Epithelial cell of esophagus (primary cell): Measurements from ENCODE around the gene OXSM.
A peak's percentile ranks its signal among the peaks of the same experiment; 100 is the strongest.

ENCODE experiments used
- DNase-seq: peaks from one replicate; pipeline ENCODE4 v3.0.0; 2010; ENCODE audit warnings: low read depth
- H3K4me3 ChIP-seq: 2 replicates; pipeline ENCODE4 v1.5.1; 2011; ENCODE audit warnings: mild to moderate bottlenecking, low read length, control low read depth
- CTCF ChIP-seq: IDR thresholded peaks from 2 replicates; pipeline ENCODE4 v1.5.1; 2011; ENCODE audit warnings: low read depth, mild to moderate bottlenecking, low read length, control low read depth, inconsistent platforms; ENCODE audit not compliant: insufficient read depth; ENCODE audit errors: missing control alignments

OXSM gene

GRCh38 chr3:25768851-25769250 is 21.0 kb upstream of the OXSM start:
- TF ChIP-seq CTCF: no peak
- no peak for DNase-seq

GRCh38 chr3:25775936-25776335 is 14.0 kb upstream of the OXSM start:
- TF ChIP-seq CTCF: no peak
- H3K4me3 ChIP-seq: no peak overlapping the region
- no peak for DNase-seq

More at GRCh38 chr3:25768851-25769250, 21.0 kb upstream of the OXSM start:
- no peak overlapping the region for H3K4me3 ChIP-seq

- no peak for DNase-seq
- no peak for TF ChIP-seq CTCF
These were observed 9.3 kb upstream of the OXSM start for GRCh38 chr3:25780618-25781017.

GRCh38 chr3:25781145-25781757 is 8.6 kb upstream of the OXSM start:
- H3K4me3 ChIP-seq: no peak overlapping the region
- no peak for DNase-seq
- no peak for TF ChIP-seq CTCF

More at GRCh38 chr3:25780618-25781017, 9.3 kb upstream of the OXSM start:
- no peak overlapping the region for H3K4me3 ChIP-seq

GRCh38 chr3:25781758-25782594 is 7.9 kb upstream of the OXSM start:
- DNase-seq: no peak
- peak overlapping the region; percentile 71 for H3K4me3 ChIP-seq
- TF ChIP-seq CTCF: no peak

- DNase-seq: no peak
- no peak for TF ChIP-seq CTCF
- H3K4me3 ChIP-seq: peak overlapping the region; percentile 71
These were observed 7.3 kb upstream of the OXSM start for GRCh38 chr3:25782636-25782937.
